ENCODE data around the gene KLRC3. TPM values are rescaled to one million over a fixed set of nuclear protein-coding genes. Genes with fewer than 3 reads are reported as not detected.
"Not testable (repeated sequence)": the region's sequence is repeated elsewhere in the genome, so short reads cannot be mapped to it uniquely, and the experiment has no call there.

Gene KLRC3
- total RNA-seq, 1 experiment from 2014 or later = not detected

GRCh38 chr12:10390991-10391390, 29.4 kb downstream of the KLRC3 start:
- not testable (repeated sequence) for H3K4me3 ChIP-seq; H3K27me3 ChIP-seq; DNase-seq; H3K9me3 ChIP-seq (replicated peaks); H3K36me3 ChIP-seq; H3K27ac ChIP-seq
- H3K4me1 ChIP-seq = peaks cover 19% of the 10 kb centered on the region

- Histone ChIP-seq H3K27me3 (no peaks in the 10 kb centered on the region), H3K4me3 (no peak within 1 kb of the TSS), H3K36me3 (no peaks in the 10 kb centered on the region), H3K27ac (no peak within 1 kb of the TSS), H3K4me1 (peaks cover 12% of the 10 kb centered on the region), H3K9me3 (replicated peaks) (no peaks in the 10 kb centered on the region)
- no peak for DNase-seq
Measured at GRCh38 chr12:10389904-10390303, 30.5 kb downstream of the KLRC3 start, which contains the start of gene KLRK1. TSS of gene KLRK1 (minus strand) at chr12:10390041. CDS start at chr12:10388810, 1,231 bp downstream.

DNA sequence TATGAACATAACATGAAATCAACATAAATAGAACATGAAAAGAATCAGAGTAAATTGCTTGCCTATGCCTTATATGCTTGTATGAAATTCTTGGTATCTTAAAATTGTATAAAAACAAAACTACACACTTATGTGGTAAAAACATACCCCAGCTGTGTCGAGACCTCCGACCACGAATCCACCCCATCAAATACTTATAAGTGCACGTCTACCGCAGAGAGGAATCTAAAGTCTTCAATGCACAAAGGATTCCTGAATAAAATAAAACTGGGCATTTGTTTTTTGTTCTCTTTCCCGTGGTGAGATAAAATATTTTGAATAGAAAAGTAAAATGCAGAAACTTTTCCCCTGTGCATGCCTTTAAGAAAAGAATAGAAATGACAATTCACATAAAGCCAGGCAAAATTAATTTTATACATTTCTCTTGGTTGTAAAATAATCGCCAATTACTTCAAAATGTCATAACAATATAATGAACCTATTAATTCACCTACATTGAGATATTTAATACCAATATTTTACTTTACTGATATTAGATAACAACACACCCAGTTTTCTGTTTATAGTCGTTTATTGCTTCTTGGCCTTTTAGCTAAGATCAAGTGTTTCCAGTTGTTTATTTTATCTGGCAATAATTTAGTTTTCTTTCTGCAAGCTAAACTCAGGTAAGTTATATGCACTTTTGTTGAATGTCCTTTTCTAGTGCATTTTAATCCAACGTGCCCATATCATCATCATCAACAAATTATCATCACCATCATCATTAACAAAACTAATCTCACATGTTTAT, 31.6 kb downstream of the KLRC3 start:
- Histone ChIP-seq H3K27ac (no peak overlapping the region), H3K36me3 (no peaks in the 10 kb centered on the region), H3K9me3 (replicated peaks) (no peaks in the 10 kb centered on the region), H3K4me1 (peaks cover 12% of the 10 kb centered on the region; the same call in 1 of the 2 replicates), H3K27me3 (no peaks in the 10 kb centered on the region), H3K4me3 (no peak overlapping the region)
- DNase-seq = no peak

DNA sequence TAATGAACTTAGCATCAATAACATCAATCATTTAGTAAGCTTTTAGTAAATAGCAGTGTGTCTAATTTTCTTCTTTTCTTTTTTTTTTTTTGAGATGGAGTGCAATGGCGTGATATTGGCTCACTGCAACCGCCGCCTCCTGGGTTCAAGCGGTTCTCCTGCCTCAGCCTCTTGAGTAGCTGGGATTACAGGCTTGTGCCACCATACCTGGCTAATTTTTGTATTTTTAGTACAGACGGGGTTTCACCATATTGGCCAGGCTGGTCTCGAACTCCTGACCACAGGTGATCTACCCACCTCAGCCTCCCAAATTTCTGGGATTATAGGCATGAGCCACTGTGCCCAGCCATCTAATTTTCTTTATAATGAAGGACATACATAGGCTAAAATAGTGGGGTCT, 32.9 kb downstream of the KLRC3 start:
- not testable (repeated sequence) for H3K27ac ChIP-seq; H3K4me3 ChIP-seq; H3K9me3 ChIP-seq (replicated peaks); H3K4me1 ChIP-seq; H3K27me3 ChIP-seq; H3K36me3 ChIP-seq; DNase-seq

- Histone ChIP-seq H3K27me3 (no peaks in the 10 kb centered on the region), H3K36me3 (no peaks in the 10 kb centered on the region), H3K9me3 (replicated peaks) (no peaks in the 10 kb centered on the region), H3K4me3 (no peak overlapping the region), H3K4me1 (peaks cover under 1% of the 10 kb centered on the region; the same call in 1 of the 2 replicates), H3K27ac (no peak overlapping the region)
- DNase-seq = no peak
Measured at GRCh38 chr12:10386857-10387256, 33.5 kb downstream of the KLRC3 start.

DNA sequence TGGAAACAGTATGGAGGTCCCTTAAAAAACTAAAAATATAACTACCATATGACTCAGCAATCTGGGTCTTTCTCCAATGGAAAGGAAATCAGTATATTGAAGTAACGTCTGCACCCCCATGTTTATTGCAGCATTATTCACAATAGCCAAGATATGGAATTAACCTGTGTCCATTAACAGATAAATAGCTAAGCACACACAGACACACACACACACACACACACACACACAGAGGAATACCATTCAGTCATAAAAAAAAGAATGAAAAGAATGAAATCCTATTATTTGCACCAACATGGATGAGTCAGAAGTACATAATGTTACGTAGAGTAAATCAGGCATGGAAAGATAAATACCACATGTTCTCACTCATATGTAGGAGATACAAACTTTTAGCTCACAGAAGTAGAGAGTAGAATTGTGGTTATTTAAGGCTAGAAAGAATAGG, 35.2 kb downstream of the KLRC3 start:
- Histone ChIP-seq H3K27me3 (no peaks in the 10 kb centered on the region), H3K4me3 (no peak overlapping the region), H3K4me1 (no peaks in the 10 kb centered on the region), H3K36me3 (no peaks in the 10 kb centered on the region), H3K27ac (no peak overlapping the region), H3K9me3 (replicated peaks) (no peaks in the 10 kb centered on the region)
- no peak for DNase-seq

- Histone ChIP-seq H3K36me3 (no peaks in the 10 kb centered on the region), H3K27ac (no peak overlapping the region), H3K27me3 (no peaks in the 10 kb centered on the region), H3K9me3 (replicated peaks) (no peaks in the 10 kb centered on the region), H3K4me3 (no peak overlapping the region), H3K4me1 (no peaks in the 10 kb centered on the region)
- no peak for DNase-seq
Measured at GRCh38 chr12:10384191-10384590, 36.2 kb downstream of the KLRC3 start.

- DNase-seq = no peak
- no peak overlapping the region for H3K4me3 ChIP-seq
- H3K36me3 ChIP-seq = no peaks in the 10 kb centered on the region
- no peak overlapping the region for H3K27ac ChIP-seq
- no peaks in the 10 kb centered on the region for H3K4me1 ChIP-seq
- H3K27me3 ChIP-seq = no peaks in the 10 kb centered on the region
- H3K9me3 ChIP-seq (replicated peaks) = no peaks in the 10 kb centered on the region
Measured at GRCh38 chr12:10381928-10382628, 38.3 kb downstream of the KLRC3 start.

DNA sequence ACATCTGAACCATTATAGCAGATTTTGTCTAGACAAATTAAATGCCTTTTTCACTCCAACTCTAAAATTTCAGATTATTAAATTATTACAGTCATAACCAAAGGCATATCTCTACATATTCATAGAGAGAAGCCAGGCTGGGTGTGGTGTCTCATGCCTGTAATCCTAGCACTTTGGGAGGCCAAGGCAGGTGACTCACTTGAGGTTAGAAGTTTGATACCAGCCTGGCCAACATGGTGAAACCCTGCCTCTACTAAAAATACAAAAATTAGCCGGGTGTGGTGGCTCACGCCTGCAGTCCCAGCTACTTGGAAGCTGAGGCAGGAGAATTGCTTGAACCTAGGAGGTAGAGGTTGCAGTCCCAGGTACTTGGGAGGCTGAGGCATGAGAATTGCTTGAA, 41.7 kb downstream of the KLRC3 start:
- H3K27ac ChIP-seq; H3K4me1 ChIP-seq; H3K36me3 ChIP-seq; H3K9me3 ChIP-seq (replicated peaks); DNase-seq; H3K27me3 ChIP-seq; H3K4me3 ChIP-seq: not testable (repeated sequence)

DNA sequence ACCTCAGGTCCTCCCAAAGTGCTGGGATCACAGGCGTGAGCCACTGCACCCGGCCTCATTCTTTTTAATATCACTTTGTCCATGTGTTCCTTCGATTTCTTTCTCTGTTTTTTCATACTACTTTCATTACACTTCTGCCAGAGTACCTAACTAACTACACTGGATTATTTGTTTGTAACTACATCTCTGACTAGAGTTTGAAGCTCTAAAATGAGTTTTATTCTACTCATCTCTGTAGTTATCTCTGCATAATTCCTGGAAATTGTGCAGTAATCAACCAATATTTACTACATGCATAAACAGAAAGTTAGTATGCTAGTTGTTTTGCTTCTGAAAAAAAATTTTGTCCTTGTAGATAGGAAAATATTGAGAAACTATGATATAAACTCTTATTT, 45.8 kb downstream of the KLRC3 start:
- Histone ChIP-seq H3K27me3 (no peaks in the 10 kb centered on the region), H3K27ac (no peak overlapping the region), H3K9me3 (replicated peaks) (no peaks in the 10 kb centered on the region), H3K4me3 (no peak overlapping the region), H3K36me3 (no peaks in the 10 kb centered on the region), H3K4me1 (no peaks in the 10 kb centered on the region)
- DNase-seq = no peak

DNA sequence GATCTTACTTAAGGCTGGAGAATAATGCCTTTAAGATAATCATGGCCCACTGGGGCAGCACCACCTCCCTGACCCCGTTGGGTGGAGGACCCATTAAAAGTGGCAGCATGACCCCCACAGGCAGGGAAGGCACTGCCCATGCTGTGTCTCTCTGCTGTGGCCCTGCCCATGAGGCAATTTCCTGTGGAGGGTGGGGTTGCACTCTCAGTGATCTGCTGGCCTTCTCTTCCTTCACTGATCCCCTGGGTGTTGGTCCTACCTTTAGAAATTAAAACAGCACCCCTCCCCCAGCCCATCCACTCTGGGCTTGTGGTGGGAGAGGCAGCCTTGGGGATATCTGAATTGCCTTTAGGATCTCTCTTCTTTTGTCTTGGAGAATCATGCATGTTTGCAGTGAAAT, 47.8 kb downstream of the KLRC3 start:
- no peaks in the 10 kb centered on the region for H3K4me1 ChIP-seq
- no peak for DNase-seq
- H3K36me3 ChIP-seq = no peaks in the 10 kb centered on the region
- H3K4me3 ChIP-seq = no peak overlapping the region
- no peaks in the 10 kb centered on the region for H3K27me3 ChIP-seq
- no peaks in the 10 kb centered on the region for H3K9me3 ChIP-seq (replicated peaks)
- H3K27ac ChIP-seq = no peak overlapping the region

DNA sequence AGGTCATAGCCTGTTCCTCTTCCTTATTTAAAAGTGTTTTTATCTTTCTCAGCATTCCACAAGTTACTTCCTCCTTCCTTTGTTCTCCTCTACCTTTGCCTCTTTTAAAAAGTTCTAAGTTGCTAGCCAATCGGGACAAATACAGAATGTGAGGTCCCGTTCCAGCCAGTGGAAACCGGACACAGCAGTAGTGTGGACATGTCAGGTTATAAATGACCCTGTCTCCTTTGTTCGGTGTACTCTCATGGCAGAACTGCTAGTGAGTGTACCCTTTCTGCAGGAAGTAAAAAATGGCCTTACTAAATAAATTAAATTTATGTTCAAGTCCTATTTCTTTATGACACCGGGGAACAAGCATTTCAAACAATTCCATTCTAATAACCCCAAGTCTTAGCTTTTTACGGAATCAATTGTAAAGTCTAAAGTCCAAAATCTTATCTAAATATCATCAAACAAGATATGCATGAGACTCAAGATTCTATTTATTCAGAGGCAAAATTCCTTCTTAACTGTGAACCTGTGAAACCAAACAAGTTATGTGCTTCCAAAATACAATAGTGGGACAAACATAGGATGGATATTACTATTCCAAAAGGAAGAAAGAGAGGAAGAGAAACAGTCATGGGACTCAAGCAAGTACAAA, 48.4 kb downstream of the KLRC3 start:
- DNase-seq; H3K4me1 ChIP-seq; H3K27me3 ChIP-seq; H3K9me3 ChIP-seq (replicated peaks); H3K36me3 ChIP-seq; H3K4me3 ChIP-seq; H3K27ac ChIP-seq: not testable (repeated sequence)

GRCh38 chr12:10369557-10370415, 50.6 kb downstream of the KLRC3 start:
- no peak for DNase-seq
- Histone ChIP-seq H3K36me3 (no peaks in the 10 kb centered on the region), H3K27me3 (no peaks in the 10 kb centered on the region)

More at GRCh38 chr12:10369557-10370415, 50.6 kb downstream of the KLRC3 start:
- H3K9me3 ChIP-seq (replicated peaks) = no peaks in the 10 kb centered on the region
- no peak overlapping the region for H3K27ac ChIP-seq
- no peak overlapping the region for H3K4me3 ChIP-seq
- H3K4me1 ChIP-seq = 0 out of 2 replicates have a peak, but pooled peaks cover 4% of the 10 kb centered on the region
